GM18909 (cell line): ENCODE results near the gene ZNF101.

Source experiments
- ATAC-seq: cut with Tn5 transposase; IDR thresholded peaks from one replicate; pipeline ENCODE4 v1.9.1; 2021; ENCODE audit warnings: mild to moderate bottlenecking; ENCODE audit not compliant: unreplicated experiment, poor library complexity

The ZNF101 gene

DNA sequence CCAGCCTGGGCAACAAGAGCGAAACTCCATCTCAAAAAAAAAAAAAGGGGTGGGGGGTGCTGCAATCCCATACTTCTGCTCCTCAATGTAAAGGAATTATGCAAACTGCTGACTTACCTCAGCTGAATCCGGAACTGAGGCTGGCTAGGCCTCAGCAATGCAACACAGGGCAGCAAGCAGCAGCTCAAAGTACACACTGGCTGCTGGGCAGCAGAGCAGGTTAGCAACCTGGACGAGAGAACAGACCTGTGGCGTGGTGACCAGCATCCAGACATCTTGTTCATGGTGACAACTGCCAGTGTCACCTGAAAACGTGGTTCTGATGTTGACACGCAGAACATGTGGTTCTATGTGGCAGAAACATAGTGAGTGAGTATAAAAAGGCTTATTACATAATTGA lies 36.2 kb downstream of the ZNF101 start:
- ATAC-seq, result no peak

DNA sequence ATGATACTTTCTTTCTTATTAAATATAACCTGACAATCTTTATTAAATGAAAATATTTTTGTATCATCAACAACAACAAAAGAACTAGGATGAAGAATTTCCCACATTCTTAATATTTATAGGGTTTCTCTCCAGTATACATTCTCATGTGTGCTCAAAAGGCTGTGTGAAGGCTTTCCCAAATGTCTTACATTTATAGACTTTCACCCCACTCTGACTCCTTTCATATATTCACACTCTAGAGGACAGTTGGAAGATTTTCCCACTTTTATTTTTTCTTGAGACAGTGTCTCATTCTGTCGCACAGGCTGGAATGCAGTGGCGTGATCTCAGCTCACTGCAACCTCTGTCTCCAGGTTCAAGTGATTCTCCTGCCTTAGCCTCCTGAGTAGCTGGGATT lies 41.9 kb downstream of the ZNF101 start:
- no peak for ATAC-seq

DNA sequence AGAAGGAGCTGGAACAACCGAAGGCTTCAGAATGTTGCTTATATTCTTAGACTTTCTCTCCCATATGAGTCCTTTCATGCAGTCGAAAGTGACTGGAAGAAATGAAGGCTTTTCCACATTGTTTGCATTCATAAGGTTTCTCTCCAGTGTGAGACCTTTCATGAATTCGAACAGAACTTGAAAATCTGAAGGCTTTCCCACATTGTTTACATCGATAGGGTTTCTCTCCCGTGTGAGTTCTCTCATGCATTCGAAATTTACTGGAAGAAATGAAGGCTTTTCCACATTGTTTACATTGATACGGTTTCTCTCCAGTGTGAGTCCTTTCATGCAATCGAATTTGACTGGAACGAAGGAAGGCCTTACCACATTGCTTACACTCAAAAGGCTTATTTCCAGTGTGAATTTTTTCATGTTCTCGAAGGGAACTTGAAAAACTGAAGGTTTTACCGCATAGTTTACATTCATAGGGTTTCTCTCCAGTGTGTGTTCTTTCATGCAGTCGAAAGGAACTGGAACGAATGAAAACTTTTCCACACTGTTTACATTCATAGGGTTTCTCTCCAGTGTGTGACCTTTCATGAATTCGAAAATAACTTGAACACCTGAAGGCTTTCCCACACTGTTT lies 42.8 kb downstream of the ZNF101 start:
- ATAC-seq, result no peak

DNA sequence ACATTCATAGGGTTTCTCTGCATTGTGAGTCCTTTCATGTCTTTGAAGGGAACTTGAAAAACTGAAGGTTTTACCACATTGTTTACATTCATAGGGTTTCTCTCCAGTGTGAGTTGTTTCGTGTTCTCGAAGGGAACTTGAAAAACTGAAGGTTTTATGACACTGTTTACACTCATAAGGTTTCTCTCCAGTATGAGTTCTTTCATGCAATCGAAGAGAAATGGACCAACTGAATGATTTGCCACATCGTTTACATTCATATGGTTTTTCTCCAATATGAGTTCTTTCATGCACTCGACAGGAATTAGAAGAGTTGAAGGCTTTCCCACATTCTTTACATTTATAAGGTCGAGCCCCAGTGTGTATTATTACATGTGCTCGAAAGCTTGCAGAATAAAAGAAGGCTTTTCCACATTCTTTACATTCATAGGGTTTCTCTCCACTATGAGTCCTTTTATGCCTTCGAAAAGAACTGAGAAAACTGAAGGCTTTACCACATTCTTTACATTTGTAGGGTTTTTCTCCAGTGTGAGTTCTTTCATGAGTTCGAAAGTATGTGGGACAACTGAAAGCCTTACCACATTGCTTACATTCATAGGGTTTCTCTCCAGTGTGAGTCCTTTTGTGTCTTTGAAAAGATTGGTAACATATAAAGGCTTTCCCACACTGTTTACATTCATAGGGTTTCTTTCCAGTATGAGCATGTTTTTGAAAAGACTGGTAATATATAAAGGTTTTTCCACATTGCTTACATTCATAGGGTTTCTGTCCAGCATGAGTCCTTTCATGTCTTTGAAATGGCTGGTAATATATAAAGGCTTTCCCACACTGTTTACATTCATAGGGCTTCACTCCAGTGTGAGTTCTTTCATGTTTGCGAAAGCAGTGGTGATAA lies 43.5 kb downstream of the ZNF101 start:
- ATAC-seq, result no peak

DNA sequence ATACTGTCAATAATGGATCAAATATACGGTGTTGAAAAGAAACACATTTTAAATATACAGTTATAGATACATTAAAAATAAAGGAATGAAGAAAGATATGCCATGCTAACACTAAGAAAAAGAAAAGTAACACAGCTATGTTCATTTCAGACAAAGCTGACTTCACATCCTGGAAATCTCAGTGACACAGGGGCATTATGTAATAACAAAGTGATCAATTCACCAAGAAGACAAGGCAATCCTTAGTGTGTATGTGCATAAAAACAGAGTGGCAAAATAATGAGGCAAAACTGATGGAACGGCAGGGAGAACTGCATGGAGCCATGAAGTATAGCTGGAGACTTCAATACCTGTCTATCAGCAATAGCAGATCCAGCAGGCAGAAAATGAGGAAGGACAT lies 51.2 kb downstream of the ZNF101 start:
- ATAC-seq, result no peak

DNA sequence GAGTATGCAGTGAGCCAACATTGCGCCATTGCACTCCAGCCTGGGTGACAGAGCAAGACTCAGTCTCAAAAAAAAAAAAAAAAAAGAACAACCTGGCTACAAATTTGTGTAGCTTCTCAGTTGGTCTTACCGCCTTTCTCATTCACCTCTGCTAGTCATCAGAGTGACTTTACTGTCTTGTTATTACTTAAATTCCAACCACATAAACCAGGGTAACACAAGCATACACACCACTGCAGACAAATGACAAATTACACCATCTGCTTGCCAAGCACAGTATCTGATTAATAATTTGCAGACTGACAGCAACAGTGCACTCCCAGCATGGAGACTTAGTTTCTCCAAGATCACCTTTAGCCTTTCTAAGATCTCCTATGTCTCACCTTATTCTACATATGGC lies 53.3 kb downstream of the ZNF101 start:
- ATAC-seq, result no peak

DNA sequence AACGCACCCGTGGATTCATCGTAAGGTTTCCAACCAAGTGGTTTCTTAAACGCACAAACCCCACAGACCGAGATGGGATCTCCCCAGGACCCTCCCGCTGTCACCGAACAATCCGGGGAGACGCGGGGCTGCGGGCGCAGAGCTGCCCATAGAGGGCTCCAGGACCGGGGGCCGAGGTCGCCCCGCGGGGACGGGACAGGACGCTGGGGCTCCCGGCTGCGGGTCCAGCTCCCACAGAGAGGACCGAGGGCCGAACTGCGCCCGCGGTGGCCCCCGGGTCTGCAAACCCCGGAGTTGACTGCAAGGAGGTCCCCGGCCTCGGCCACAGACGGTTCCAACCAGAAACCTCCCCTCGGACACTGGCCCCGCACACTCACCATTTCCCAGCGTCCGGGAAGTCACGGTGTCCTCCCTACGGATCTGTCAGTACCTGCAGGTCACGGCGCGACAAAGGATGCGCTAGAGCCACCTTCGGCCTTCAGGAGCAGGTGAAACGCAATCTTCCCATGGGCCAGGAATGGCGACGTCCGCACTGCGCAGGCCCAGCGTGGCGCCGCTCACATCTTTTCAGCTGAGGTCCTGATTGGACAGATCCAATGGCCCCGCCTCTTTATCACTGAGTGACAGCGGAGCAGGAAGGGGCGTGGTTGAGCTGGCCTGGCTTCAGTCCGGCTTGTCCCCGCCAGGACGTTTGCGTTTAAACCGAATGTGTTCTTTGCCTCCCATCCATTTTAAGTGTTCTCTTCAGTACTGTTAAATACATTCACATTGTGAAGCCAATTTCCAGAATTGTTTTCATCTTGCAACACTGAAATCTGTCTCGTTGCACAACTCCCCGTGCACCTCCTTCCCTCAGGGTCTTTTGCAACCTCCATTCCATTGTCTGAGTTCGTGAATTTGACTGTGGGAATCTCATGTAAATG lies 64.2 kb downstream of the ZNF101 start, which contains the start of gene ZNF14:
Gene ZNF14, minus strand, starts transcription at position 534 of the 923 bp plus-strand sequence. Its CDS starts 154 bp downstream, at position 380.
- peak; percentile 99 for ATAC-seq
